22Rv1 (cell line): ENCODE results near the gene ZNF106.

Experiments used
- CTCF ChIP-seq: fragments of 450-650 bp; IDR thresholded peaks from 2 replicates; pipeline ENCODE4 v1.5.1; 2017; ENCODE audit warnings: mild to moderate bottlenecking
- ZFX ChIP-seq: fragments of 450-650 bp; IDR thresholded peaks from 2 replicates; pipeline ENCODE4 v1.6.1; 2017; ENCODE audit warnings: antibody characterized with exemption, borderline replicate concordance

- TF ChIP-seq CTCF (no peak), ZFX (no peak)
These were observed 34.4 kb downstream of the ZNF106 start for GRCh38 chr15:42456531-42456930.
